Stomach (tissue), 4 donors: ENCODE data around the gene SPACA9.

Source experiments
- EP300 ChIP-seq: sonication (generic); formaldehyde crosslinking; IDR thresholded peaks from one replicate; pipeline ENCODE4 v1.6.1; 2017; ENCODE audit warnings: antibody characterized with exemption
- POLR2A ChIP-seq, 4 donors: fragments of 450-650 bp; IDR thresholded peaks; one replicate each; pipeline ENCODE4 v1.6.1; 2016; ENCODE audit warnings: antibody characterized with exemption in 4 of 4, control low read depth in 2 of 4, mild to moderate bottlenecking in 1 of 4, moderate library complexity in 1 of 4
- POLR2AphosphoS5 ChIP-seq, 3 donors: sonication (generic); formaldehyde crosslinking; IDR thresholded peaks; one replicate each; pipeline ENCODE4 v1.6.1; 2016; ENCODE audit warnings: antibody characterized with exemption in 3 of 3
- TF ChIP-seq, protein P1 (sequence below), 7 experiments: fragments of 450-650 bp in 4 of 7; fragments of 200-600 bp in 3 of 7; sonication (generic) in 3 of 7; IDR thresholded peaks; one replicate each; pipeline ENCODE4 v1.5.1; 2016 to 2019; ENCODE audit warnings: antibody characterized with exemption in 7 of 7, control low read depth in 2 of 7, mild to moderate bottlenecking in 1 of 7

DNA sequence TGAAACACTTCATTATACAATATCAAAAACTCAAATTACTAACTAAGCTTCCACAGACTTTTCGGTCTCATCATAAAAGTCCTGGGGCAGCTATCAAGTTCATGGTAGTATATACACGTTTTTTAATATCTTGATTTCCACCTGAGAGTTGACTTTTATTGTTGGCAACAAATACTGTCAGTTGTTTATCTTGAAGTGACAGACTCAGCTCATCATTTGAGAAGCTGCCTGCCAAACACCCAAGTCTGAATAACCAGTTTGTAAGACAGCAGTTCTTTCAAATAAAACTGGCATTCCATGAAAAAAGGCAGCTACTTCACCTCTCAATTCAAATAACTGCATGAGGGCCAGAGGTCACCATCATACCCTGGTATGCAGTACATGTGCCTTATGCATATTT lies 30.6 kb downstream of the SPACA9 start:
- TF ChIP-seq, protein P1, sequence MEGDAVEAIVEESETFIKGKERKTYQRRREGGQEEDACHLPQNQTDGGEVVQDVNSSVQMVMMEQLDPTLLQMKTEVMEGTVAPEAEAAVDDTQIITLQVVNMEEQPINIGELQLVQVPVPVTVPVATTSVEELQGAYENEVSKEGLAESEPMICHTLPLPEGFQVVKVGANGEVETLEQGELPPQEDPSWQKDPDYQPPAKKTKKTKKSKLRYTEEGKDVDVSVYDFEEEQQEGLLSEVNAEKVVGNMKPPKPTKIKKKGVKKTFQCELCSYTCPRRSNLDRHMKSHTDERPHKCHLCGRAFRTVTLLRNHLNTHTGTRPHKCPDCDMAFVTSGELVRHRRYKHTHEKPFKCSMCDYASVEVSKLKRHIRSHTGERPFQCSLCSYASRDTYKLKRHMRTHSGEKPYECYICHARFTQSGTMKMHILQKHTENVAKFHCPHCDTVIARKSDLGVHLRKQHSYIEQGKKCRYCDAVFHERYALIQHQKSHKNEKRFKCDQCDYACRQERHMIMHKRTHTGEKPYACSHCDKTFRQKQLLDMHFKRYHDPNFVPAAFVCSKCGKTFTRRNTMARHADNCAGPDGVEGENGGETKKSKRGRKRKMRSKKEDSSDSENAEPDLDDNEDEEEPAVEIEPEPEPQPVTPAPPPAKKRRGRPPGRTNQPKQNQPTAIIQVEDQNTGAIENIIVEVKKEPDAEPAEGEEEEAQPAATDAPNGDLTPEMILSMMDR (IDR thresholded peaks at IDR 0.05), result no peak
- TF ChIP-seq POLR2AphosphoS5 (IDR thresholded peaks at IDR 0.05) (no peak), EP300 (no peak), POLR2A (IDR thresholded peaks at IDR 0.05) (no peak)
